Measurements from ENCODE around the gene KLHL26.

KLHL26 gene

GRCh38 chr19:18612051-18612771 is 24.6 kb upstream of the KLHL26 start:
- no peak overlapping the region for H3K27ac ChIP-seq
- no peak for DNase-seq (ENCODE audit: low read depth, low spot score)

GRCh38 chr19:18612772-18613588 is 23.8 kb upstream of the KLHL26 start, which contains the start of gene TMEM59L:
TMEM59L (plus strand) TSS chr19:18612870; CDS start chr19:18612959, 89 bp downstream.
- no peak within 1 kb of the TSS for H3K27ac ChIP-seq
- no peak for DNase-seq (ENCODE audit: low read depth, low spot score)

GRCh38 chr19:18613589-18614234 is 23.1 kb upstream of the KLHL26 start:
- H3K27ac ChIP-seq, result no peak overlapping the region
- no peak for DNase-seq (ENCODE audit: low read depth, low spot score)

- no peak overlapping the region for H3K27ac ChIP-seq
- no peak for DNase-seq (ENCODE audit: low read depth, low spot score)
Measured at GRCh38 chr19:18616023-18616422, 20.8 kb upstream of the KLHL26 start.

DNA sequence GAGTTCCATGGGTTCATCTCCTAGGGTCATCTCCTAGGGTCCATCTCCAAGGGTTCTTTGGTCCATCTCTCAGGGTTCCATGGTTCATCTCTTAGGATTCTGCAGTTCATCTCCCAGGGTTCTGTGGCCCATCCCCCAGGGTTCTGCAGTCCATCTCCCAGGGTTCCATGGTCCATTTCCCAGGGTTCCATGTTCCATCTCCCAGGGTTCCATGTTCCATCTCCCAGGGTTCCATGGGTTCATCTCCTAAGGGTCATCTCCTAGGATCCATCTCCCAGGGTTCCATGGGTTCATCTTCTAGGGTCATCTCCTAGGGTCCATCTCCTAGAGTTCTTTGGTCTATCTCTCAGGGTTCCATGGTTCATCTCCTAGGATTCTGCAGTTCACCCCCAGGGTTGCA is 19.3 kb upstream of the KLHL26 start:
- H3K27ac ChIP-seq, result no peak overlapping the region
- DNase-seq (ENCODE audit: low read depth, low spot score), result no peak

DNA sequence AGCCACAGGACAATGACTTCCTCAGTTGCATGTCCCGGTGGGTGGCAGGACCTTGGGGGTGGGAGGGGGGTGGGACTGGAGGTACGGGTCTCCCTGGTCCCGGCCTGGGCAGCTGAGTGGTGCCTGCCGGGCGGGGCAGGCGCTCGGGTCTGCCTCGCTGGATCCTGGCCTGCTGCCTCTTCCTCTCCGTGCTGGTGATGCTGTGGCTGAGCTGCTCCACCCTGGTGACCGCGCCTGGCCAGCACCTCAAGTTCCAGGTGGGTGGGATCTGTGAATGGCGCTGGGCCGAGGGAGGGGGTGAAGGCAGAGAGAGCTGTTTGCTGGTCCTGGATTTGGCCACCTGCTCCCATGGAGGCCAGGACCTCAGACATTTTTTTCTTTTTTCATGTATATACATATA is 18.6 kb upstream of the KLHL26 start:
- no peak for DNase-seq (ENCODE audit: low read depth, low spot score)
- no peak overlapping the region for H3K27ac ChIP-seq

DNA sequence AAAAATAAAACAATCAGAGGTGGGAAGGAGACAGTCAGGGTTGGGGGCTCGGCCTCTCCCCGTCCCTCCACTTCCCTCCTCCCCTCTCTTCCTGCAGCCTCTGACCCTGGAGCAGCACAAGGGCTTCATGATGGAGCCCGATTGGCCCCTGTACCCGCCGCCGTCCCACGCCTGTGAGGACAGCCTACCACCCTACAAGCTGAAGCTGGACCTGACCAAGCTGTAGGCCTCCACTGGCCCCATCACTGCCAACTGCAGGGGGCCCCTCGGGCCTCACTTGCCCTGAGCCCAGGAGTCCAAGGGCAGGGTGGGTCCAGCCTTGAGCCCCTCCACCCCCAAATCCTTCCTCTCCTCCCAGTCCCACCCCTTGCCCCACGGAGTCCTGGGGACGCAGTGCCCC is 16.5 kb upstream of the KLHL26 start:
- no peak overlapping the region for H3K27ac ChIP-seq
- DNase-seq (ENCODE audit: low read depth, low spot score), result no peak

DNA sequence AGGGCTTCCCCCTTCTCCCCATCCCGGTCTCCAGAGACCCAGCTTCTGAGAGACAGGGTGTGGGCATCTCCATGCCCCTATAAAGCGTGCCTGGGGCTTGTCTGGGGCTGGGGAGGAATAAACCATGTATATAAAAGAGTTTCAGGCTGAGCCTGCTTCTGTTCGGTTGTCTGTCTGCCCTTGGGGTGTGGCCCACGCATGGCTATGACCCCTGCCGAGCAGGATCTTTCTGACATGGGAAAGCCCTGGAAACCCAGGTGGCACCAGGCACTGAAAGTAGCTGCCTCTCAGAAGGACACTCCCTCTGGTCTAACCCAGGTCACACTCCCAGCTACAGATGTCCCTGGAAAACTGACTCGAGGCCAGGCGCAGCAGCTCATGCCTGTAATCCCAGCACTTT is 15.9 kb upstream of the KLHL26 start:
- H3K27ac ChIP-seq, result no peak overlapping the region
- DNase-seq (ENCODE audit: low read depth, low spot score), result no peak

DNA sequence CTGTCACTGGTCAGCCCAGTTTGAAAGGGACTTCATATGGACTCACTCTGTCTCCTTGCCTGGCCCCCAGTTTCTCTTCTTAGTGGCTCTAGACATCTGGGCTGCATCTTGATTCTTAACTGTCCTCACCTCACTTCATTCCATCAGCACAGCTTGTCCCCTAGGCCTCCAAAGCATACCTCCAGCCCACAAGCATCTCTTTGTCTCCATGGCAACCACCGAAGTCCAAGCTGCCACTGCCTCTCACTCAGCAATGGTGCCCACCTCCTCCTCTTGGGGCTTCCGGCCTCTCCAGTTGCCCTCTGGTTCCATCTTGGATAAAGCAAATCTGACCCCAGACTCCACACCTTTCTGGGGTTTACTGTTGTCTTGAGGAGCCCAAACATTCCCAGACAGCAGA is 9.9 kb upstream of the KLHL26 start:
- H3K27ac ChIP-seq, result no peak overlapping the region
- DNase-seq (ENCODE audit: low read depth, low spot score), result no peak

GRCh38 chr19:18629166-18630088 is 7.4 kb upstream of the KLHL26 start:
- DNase-seq (ENCODE audit: low read depth, low spot score), result no peak

GRCh38 chr19:18633321-18633720 is 3.5 kb upstream of the KLHL26 start:
- no peak for DNase-seq (ENCODE audit: low read depth, low spot score)
- no peak overlapping the region for H3K27ac ChIP-seq

More at GRCh38 chr19:18629166-18630088, 7.4 kb upstream of the KLHL26 start:
- no peak overlapping the region for H3K27ac ChIP-seq

DNA sequence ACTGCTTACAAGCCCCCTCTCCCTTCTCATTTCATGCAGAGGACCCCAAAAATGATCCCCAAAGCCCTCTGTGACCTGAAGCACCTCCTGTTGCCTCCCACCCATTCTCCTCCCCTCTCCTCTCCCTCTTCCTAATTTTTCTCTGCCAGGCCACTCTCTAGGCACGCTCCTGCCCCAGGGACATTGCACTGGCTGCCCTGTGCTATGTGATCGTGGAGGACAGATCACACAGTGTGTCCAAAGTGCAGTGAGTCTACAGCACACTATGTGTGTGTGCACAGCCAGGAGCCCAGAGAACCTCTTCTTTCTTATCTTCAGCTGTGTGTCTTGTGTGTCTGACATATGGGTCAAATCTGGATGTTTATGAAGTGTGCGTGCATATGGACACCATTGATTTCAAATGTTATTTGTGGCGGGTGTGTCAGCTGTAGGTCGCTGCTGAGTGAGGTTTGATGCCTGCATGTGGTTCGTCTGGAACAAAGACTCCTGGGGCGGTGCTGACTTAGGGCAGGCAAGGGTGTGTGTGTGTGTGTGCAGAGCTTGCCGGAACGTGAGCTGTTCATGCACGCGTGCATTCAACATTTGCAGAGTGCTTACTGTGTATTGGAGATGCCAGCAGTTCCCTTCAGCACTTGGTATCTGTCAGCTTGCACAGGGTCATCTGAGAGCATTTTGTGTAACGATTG is 2.1 kb upstream of the KLHL26 start:
- no peak overlapping the region for H3K27ac ChIP-seq
- DNase-seq (ENCODE audit: low read depth, low spot score), result no peak

- no peak overlapping the region for H3K27ac ChIP-seq
- no peak for DNase-seq (ENCODE audit: low read depth, low spot score)
Measured at GRCh38 chr19:18635831-18636182, 1.0 kb upstream of the KLHL26 start.

- peak; percentile 88 for DNase-seq (ENCODE audit: low read depth, low spot score)
- peak overlapping the region; percentile 59 for H3K27ac ChIP-seq
Measured at GRCh38 chr19:18636183-18636968, 452 bp upstream of the KLHL26 start.

DNA sequence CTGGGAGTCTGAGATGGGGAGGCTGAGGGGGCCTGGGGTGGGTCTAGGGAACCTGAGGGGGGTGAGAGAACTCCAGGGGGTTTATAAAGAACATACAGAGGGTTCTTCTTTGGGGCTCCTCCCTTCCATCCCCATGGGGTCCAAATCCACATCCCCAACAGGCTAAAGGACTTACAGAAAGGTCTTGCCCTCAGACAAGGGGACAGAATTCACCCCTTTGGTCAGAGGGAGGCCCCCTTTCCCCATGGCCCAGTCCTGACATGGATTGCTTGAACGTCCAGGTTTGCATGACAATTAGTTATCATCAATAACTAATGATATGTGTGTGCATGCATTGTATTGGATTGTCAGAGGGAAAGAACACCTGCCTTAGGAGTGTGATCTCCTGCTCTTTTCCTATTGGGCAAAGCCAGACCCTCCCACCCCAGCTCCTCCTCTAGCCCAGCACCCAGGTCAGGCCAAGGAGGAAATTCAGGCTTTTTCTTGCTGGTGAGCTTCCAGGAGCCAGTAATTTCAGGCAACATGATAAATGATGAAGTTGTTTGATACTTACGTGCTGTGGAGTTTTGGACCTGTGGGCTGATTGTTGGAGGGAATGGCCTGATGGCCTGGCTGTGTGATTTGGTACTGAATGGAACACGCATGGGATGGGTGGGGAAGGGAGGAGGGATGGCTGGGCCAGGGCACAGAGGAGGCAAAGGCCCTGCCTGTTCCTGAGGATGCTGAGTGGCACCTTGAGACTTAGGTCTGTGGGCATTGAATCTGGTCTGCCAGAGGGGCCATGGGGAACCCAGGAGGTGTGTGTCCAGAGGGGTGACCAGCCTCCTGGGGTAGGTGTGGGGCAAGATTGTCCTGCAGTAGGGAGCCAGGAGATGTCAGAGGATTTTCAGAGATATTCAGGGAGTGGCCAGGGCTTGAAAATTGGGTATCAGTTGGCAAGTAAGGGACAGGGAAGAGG is 1.1 kb downstream of the KLHL26 start:
- H3K27ac ChIP-seq, result no peak overlapping the region

DNA sequence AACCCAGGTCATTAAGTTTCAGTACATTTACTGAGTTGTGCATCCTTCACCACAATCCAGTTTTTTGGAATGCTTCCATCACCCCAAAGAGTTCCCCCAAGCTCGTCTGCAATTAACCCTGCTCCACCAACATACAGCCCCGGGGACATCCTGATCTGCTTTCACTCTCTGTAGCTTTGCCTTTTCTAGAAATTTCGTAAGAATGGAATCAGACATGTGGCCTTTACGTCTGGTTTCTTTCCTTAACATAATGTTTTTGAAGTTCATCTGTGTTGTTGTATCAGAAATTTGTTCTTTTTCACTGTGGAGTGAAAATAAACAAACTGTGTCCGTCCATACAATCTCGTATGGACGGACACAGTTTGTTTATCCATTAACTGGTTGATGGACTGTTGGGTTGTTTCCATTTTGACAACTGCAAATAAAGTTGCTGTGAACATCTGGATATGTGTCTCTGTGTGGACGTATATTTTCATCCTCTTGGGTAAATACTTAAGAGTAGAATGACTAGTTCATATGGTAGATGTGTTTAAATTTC is 2.9 kb downstream of the KLHL26 start:
- no peak for DNase-seq (ENCODE audit: low read depth, low spot score)
- H3K27ac ChIP-seq, result no peak overlapping the region

More for the DNA sequence above, 1.1 kb downstream of the KLHL26 start:
- no peak for DNase-seq (ENCODE audit: low read depth, low spot score)

Measured in epithelial cell of prostate (primary cell).